Activated CD8-positive, alpha-beta T cell treated with anti-CD3 and anti-CD28 coated beads for 36 hours (primary cell): Measurements from ENCODE around the gene PARD3. TPM values are rescaled to one million over a fixed set of nuclear protein-coding genes. Genes with fewer than 3 reads are reported as not detected.

ENCODE experiments used
- ATAC-seq: fragments of 200-7000 bp; cut with Tn5 transposase; one replicate; pipeline ENCODE4 v1.10.0; 2021; ENCODE audit warnings: mild to moderate bottlenecking, moderate library complexity
- CTCF ChIA-PET: fragments of 350-600 bp; sonication (Branson Sonifier 250); formaldehyde crosslinking; loops from one replicate; lab custom pipeline; 2021; ENCODE audit warnings: antibody characterized with exemption; lab: Charles Lee
- POLR2A ChIA-PET: fragments of 350-600 bp; sonication (Branson Sonifier 250); formaldehyde crosslinking; loops from one replicate; lab custom pipeline; 2021; ENCODE audit warnings: antibody characterized with exemption; lab: Charles Lee
- DNase-seq: peaks from one replicate; pipeline ENCODE4 v3.0.0-alpha.2; 2020
- H3K27ac Mint-ChIP-seq: one replicate; pipeline ENCODE4 v1.8.0; 2021; ENCODE audit warnings: mild to moderate bottlenecking, mixed read lengths
- H3K27me3 Mint-ChIP-seq: one replicate; pipeline ENCODE4 v1.8.0; 2021; ENCODE audit warnings: mixed read lengths
- H3K36me3 Mint-ChIP-seq: one replicate; pipeline ENCODE4 v1.8.0; 2021; ENCODE audit warnings: low read depth, mixed read lengths
- H3K4me1 Mint-ChIP-seq: one replicate; pipeline ENCODE4 v1.8.0; 2021; ENCODE audit warnings: low read depth, mixed read lengths
- H3K4me3 Mint-ChIP-seq: one replicate; pipeline ENCODE4 v1.8.0; 2021; ENCODE audit warnings: mild to moderate bottlenecking, moderate library complexity, mixed read lengths
- H3K9me3 Mint-ChIP-seq: one replicate; pipeline ENCODE4 v1.8.0; 2021; ENCODE audit warnings: mixed read lengths
- intact Hi-C: fragments of 100-400 bp; cut with micrococcal nuclease; formaldehyde crosslinking; loops from one replicate; pipeline ENCODE4 v1.10.0; 2022
- total RNA-seq, 2 experiments: library from RNA; stranded (reverse); gene quantifications; one replicate each; pipeline ENCODE4 v1.2.3, GENCODE V29; 2021
- TF ChIP-seq, protein P1 (sequence below): fragments of 200-600 bp; IDR thresholded peaks from one replicate; pipeline ENCODE4 v1.8.0; 2022; ENCODE audit warnings: antibody characterized with exemption, mild to moderate bottlenecking

Gene PARD3
- total RNA-seq, 2 experiments from 2014 or later: 1.6 to 2.0 TPM

DNA sequence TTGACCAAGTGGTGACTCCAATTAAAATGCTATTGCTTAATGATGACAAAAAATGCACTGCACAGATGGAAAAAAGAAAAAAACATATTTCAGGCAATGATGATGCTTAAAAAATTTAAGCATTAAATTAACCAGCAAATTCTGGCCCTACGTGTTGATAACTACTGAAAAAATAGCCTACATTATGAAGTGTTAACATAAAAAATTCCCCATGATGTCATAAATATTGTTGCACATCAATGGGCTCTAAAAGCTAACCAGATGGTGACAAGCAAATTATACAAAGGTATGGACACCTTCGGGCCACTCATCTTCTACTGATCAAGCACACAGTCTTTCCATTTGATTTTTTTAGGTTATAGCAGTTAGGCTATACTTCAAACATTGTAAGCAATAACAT, 267.4 kb downstream of the PARD3 start:
- ChIA-PET CTCF (interaction anchor here (0.7 kb wide), 1 partner anchor 91 kb away, joined by 3 read pairs; no protein-coding TSS in a partner anchor), POLR2A (no interaction called here)
- no peak overlapping the region for H3K4me3 Mint-ChIP-seq
- H3K27ac Mint-ChIP-seq: no peak overlapping the region
- H3K4me1 Mint-ChIP-seq: no peaks in the 10 kb centered on the region
- DNase-seq (no peak), ATAC-seq (no peak)
- intact Hi-C loops: no loop called here
- H3K27me3 Mint-ChIP-seq: no peaks in the 10 kb centered on the region
- no peaks in the 10 kb centered on the region for H3K36me3 Mint-ChIP-seq
- no peaks in the 10 kb centered on the region for H3K9me3 Mint-ChIP-seq
- TF ChIP-seq, protein P1, sequence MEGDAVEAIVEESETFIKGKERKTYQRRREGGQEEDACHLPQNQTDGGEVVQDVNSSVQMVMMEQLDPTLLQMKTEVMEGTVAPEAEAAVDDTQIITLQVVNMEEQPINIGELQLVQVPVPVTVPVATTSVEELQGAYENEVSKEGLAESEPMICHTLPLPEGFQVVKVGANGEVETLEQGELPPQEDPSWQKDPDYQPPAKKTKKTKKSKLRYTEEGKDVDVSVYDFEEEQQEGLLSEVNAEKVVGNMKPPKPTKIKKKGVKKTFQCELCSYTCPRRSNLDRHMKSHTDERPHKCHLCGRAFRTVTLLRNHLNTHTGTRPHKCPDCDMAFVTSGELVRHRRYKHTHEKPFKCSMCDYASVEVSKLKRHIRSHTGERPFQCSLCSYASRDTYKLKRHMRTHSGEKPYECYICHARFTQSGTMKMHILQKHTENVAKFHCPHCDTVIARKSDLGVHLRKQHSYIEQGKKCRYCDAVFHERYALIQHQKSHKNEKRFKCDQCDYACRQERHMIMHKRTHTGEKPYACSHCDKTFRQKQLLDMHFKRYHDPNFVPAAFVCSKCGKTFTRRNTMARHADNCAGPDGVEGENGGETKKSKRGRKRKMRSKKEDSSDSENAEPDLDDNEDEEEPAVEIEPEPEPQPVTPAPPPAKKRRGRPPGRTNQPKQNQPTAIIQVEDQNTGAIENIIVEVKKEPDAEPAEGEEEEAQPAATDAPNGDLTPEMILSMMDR: no peak

DNA sequence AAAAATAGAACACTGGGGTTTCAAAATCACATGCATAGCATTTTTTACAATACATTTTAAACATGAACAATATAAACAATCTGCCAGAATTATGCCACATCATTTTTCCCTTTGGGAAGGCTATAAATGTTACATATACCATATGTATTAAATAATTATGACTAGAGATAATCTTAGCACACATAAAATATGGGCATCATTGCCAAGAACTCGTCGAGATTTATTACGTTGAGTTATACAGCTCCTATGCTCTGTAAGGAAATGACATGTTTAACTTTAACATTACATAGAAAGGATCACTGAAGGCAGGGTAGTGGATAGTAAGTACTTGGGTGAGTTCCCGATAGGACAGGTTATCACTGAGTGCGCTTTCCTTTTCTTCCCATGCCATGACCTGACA, 267.8 kb downstream of the PARD3 start:
- H3K36me3 Mint-ChIP-seq: no peaks in the 10 kb centered on the region
- no peak overlapping the region for H3K27ac Mint-ChIP-seq
- no peaks in the 10 kb centered on the region for H3K27me3 Mint-ChIP-seq
- POLR2A ChIA-PET: no interaction called here
- TF ChIP-seq, protein P1: no peak
- CTCF ChIA-PET: no interaction called here
- intact Hi-C loops: no loop called here
- no peak for ATAC-seq
- no peak for DNase-seq
- H3K4me3 Mint-ChIP-seq: no peak overlapping the region
- no peaks in the 10 kb centered on the region for H3K9me3 Mint-ChIP-seq
- H3K4me1 Mint-ChIP-seq: no peaks in the 10 kb centered on the region

DNA sequence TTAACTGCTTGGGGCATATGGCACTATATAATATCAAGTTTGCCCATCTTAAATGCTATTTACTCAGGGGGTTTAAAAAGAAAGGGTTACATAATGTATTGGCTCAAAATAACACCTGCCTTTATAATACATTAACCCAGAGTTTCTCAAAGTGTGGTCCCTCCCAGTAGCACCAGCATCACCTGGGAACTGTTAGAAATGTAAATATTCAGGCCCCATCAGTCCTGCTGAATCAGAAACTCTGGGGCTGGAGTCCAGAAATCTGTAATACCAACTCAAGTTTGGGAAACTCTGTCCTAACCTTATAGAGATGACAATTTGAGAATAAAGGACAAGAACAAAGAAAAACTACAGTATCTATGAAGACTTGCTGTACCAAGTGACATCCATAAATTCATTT, 270.7 kb downstream of the PARD3 start:
- ATAC-seq: no peak
- Mint-ChIP-seq H3K27me3 (no peaks in the 10 kb centered on the region), H3K9me3 (no peaks in the 10 kb centered on the region), H3K36me3 (no peaks in the 10 kb centered on the region), H3K27ac (no peak overlapping the region), H3K4me1 (no peaks in the 10 kb centered on the region), H3K4me3 (no peak overlapping the region)
- CTCF ChIA-PET: interaction anchor here (1.6 kb wide), 1 partner anchor 94 kb away, joined by 3 read pairs; no protein-coding TSS in a partner anchor
- intact Hi-C loops: no loop called here
- POLR2A ChIA-PET: no interaction called here
- DNase-seq: no peak
- TF ChIP-seq, protein P1: no peak

DNA sequence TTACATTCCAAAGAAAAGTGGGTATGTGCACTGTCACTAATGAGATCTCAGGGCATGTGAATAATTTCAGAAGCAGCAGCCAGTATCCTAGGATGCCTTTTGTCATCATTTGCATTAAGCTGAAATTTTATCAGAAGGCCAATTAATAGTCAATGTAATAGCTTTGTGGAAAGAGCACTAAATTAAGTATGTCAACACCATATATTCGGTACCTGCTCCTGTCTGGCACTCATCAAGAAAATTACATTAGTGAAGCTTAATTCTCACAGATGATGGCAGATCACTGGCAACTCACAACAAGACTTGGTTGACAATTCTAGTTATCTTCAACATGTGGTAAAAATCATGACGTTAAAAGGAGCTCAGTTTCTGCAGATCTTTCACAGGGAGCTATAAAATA, 271.4 kb downstream of the PARD3 start:
- TF ChIP-seq, protein P1: no peak
- CTCF ChIA-PET: interaction anchor here (1.6 kb wide), 1 partner anchor 95 kb away, joined by 3 read pairs; no protein-coding TSS in a partner anchor
- Mint-ChIP-seq H3K27me3 (no peaks in the 10 kb centered on the region), H3K36me3 (no peaks in the 10 kb centered on the region), H3K27ac (no peak overlapping the region), H3K4me1 (no peaks in the 10 kb centered on the region), H3K9me3 (no peaks in the 10 kb centered on the region), H3K4me3 (no peak overlapping the region)
- intact Hi-C loops: no loop called here
- ATAC-seq (no peak), DNase-seq (no peak)
- POLR2A ChIA-PET: no interaction called here

DNA sequence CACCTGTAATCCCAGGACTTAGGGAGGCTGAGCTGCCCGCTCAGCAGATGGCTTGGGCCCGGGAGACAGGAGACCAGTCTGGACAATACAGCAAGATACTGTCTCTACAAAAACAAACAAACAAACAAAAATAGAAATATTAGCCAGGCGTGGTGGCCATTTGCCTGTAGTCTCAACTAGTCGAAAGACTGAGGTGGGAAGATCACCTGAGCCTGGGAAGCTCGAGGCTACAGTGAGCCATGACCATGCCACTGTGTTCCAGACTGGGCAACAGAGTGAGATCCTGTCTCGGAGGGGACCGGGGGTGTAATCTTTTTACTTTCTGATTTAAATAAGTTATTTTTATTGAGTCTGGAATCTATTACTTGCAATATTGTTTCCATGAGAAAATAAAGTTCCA, 274.6 kb downstream of the PARD3 start:
- POLR2A ChIA-PET: no interaction called here
- no peaks in the 10 kb centered on the region for H3K27me3 Mint-ChIP-seq
- CTCF ChIA-PET: no interaction called here
- no peak overlapping the region for H3K4me3 Mint-ChIP-seq
- DNase-seq: no peak
- intact Hi-C loops: no loop called here
- H3K4me1 Mint-ChIP-seq: no peaks in the 10 kb centered on the region
- no peak overlapping the region for H3K27ac Mint-ChIP-seq
- TF ChIP-seq, protein P1: no peak
- no peaks in the 10 kb centered on the region for H3K9me3 Mint-ChIP-seq
- H3K36me3 Mint-ChIP-seq: no peaks in the 10 kb centered on the region
- ATAC-seq: no peak
